Endodermal cell (in vitro differentiated cells): ENCODE measurements around the gene KLF14. TPM values are rescaled to one million over a fixed set of nuclear protein-coding genes. Genes with fewer than 3 reads are reported as not detected.

Experiments
- DNase-seq: peaks from one replicate; pipeline ENCODE4 v3.0.0-alpha.2; 2017
- H3K27ac ChIP-seq: 2 replicates; pipeline ENCODE4 v1.5.1; 2013; ENCODE audit warnings: mild to moderate bottlenecking, low read depth, low read length, moderate library complexity
- H3K27me3 ChIP-seq: 2 replicates; pipeline ENCODE4 v1.6.1; 2013; ENCODE audit warnings: mild to moderate bottlenecking, low read length, moderate library complexity; ENCODE audit not compliant: insufficient read depth, control insufficient read depth, poor library complexity, severe bottlenecking
- H3K36me3 ChIP-seq: 2 replicates; pipeline ENCODE4 v1.7.0; 2013; ENCODE audit warnings: mild to moderate bottlenecking, low read length, moderate library complexity; ENCODE audit not compliant: control insufficient read depth, insufficient read depth
- H3K4me1 ChIP-seq: one replicate; pipeline ENCODE4 v1.7.0; 2013; ENCODE audit warnings: low read length; ENCODE audit not compliant: control insufficient read depth, insufficient read depth
- H3K4me3 ChIP-seq: 2 replicates; pipeline ENCODE4 v1.5.1; 2013; ENCODE audit warnings: mild to moderate bottlenecking, low read length, moderate library complexity
- H3K9ac ChIP-seq: 2 replicates; pipeline ENCODE4 v1.6.1; 2013; ENCODE audit warnings: mild to moderate bottlenecking, low read length, moderate library complexity; ENCODE audit not compliant: poor library complexity, severe bottlenecking; ENCODE audit errors: extremely low read depth
- H3K9me3 ChIP-seq: 2 replicates; pipeline ENCODE4 v1.6.1; 2013; ENCODE audit warnings: mild to moderate bottlenecking, low read length, moderate library complexity; ENCODE audit not compliant: control insufficient read depth
- H3K27ac Mint-ChIP-seq: 2 replicates; pipeline ENCODE4 v1.8.0; 2020; ENCODE audit warnings: mixed read lengths
- H3K27me3 Mint-ChIP-seq: 2 replicates; pipeline ENCODE4 v1.8.0; 2021; ENCODE audit warnings: mild to moderate bottlenecking, mixed read lengths; ENCODE audit not compliant: insufficient read depth
- H3K36me3 Mint-ChIP-seq: 2 replicates; pipeline ENCODE4 v1.8.0; 2020; ENCODE audit warnings: low read depth, mixed read lengths
- H3K4me1 Mint-ChIP-seq: 2 replicates; pipeline ENCODE4 v1.8.0; 2020; ENCODE audit warnings: mixed read lengths
- H3K4me3 Mint-ChIP-seq: 2 replicates; pipeline ENCODE4 v1.8.0; 2020; ENCODE audit warnings: mild to moderate bottlenecking, moderate library complexity, mixed read lengths
- H3K9me3 Mint-ChIP-seq: 2 replicates; pipeline ENCODE4 v1.8.0; 2020; ENCODE audit warnings: mild to moderate bottlenecking, mixed read lengths
- WGBS, 2 experiments: methylation state at CpG; one replicate each; pipeline versions ENCODE4 v1.1.5 to v1.1.7; 2013; ENCODE audit warnings: missing lambda C conversion rate in 2 of 2, mixed read lengths in 1 of 2; ENCODE audit not compliant: insufficient coverage in 1 of 2, insufficient read length in 1 of 2; 5-methylcytosine and 5-hydroxymethylcytosine counted together
- total RNA-seq, 2 donors: library from RNA; stranded (reverse); fragmentation: NEBNext Ultra II Directional in 1 of 2; extraction: Animal tissue kit (Norgen Biotek cat#: 25700) in 1 of 2; gene quantifications; 2 replicates in 1 of 2; 3 replicates in 1 of 2; pipeline ENCODE4 v1.2.1, GENCODE V29; 2021
- TF ChIP-seq, protein P1 (sequence below): fragments of 200-600 bp; sonication (generic); conservative IDR thresholded peaks from 2 replicates; pipeline ENCODE4 v1.5.0; 2021; ENCODE audit warnings: antibody characterized with exemption, mild to moderate bottlenecking

KLF14 gene
- total RNA-seq, 2 donors from 2014 or later: not detected

DNA sequence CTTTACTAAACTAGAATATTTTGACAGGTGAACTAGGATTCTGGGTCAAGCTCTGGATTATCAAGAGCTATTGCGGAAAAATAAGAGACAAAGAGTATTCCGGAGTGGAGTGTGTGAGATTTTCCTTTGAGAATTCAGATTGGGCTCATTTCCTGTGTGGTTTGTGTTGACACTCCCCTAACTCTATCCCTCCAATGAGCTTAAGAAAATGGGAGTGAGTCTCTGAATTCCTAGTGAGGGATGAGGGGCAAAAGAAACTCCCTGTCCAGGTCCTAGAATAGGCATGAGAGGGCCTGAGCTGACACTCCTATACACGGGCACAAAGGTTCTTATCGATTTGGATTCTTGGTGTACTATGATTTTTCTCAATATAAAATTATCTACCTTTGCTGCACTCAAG is 10.2 kb downstream of the KLF14 start:
- no peak overlapping the region for H3K27ac Mint-ChIP-seq
- TF ChIP-seq, protein P1, sequence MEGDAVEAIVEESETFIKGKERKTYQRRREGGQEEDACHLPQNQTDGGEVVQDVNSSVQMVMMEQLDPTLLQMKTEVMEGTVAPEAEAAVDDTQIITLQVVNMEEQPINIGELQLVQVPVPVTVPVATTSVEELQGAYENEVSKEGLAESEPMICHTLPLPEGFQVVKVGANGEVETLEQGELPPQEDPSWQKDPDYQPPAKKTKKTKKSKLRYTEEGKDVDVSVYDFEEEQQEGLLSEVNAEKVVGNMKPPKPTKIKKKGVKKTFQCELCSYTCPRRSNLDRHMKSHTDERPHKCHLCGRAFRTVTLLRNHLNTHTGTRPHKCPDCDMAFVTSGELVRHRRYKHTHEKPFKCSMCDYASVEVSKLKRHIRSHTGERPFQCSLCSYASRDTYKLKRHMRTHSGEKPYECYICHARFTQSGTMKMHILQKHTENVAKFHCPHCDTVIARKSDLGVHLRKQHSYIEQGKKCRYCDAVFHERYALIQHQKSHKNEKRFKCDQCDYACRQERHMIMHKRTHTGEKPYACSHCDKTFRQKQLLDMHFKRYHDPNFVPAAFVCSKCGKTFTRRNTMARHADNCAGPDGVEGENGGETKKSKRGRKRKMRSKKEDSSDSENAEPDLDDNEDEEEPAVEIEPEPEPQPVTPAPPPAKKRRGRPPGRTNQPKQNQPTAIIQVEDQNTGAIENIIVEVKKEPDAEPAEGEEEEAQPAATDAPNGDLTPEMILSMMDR: no peak
- Histone ChIP-seq H3K9ac (no peak overlapping the region), H3K27ac (no peak overlapping the region), H3K4me1 (no peaks in the 10 kb centered on the region), H3K27me3 (peaks cover 18% of the 10 kb centered on the region), H3K36me3 (no peaks in the 10 kb centered on the region), H3K4me3 (no peak overlapping the region), H3K9me3 (no peaks in the 10 kb centered on the region)
- H3K9me3 Mint-ChIP-seq: no peaks in the 10 kb centered on the region
- H3K27me3 Mint-ChIP-seq: peaks cover 7% of the 10 kb centered on the region
- H3K36me3 Mint-ChIP-seq: no peaks in the 10 kb centered on the region
- 80 to 100% methylated on average over 1 to 3 of the region's 4 CpGs for WGBS, 2 experiments
- DNase-seq: no peak
- no peak overlapping the region for H3K4me3 Mint-ChIP-seq
- no peaks in the 10 kb centered on the region for H3K4me1 Mint-ChIP-seq

DNA sequence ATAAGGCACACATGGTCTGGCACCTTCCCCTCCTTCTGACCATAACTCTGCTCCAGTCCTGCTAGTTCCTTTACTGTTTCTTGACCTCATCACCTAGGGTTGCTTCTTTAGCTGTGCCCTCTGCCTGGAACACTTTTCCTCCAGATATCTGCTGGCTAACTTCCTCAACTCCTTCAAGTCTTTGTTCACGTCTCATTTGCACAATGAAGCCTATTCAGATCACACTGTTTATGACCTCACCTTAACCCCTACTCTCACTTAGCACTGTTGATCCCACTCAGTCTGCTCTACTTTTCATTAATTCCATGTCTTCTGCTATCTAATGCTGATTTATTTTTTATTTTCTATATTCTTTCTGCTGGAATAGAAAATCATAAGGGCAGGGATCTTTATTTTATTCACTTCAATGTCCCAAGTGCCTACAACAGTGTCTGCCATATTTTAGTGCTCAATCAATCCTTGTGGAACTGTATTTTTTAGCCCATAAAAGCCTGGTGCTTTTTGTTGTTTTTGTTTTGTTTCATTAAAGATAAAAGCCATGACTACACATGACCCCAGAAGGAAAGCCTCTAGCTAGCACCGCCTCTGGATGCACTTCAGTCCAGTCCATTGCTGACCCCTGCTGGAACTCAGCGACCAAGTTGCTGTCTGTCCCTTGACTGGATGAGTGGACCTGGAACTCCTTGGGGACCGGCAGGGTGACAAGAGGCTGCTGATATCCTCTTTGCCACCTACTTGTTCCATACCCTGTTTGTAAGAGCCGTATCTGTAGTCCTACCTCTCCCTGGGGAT is 12.3 kb downstream of the KLF14 start:
- no peaks in the 10 kb centered on the region for H3K36me3 ChIP-seq
- Mint-ChIP-seq H3K4me1 (no peaks in the 10 kb centered on the region), H3K9me3 (no peaks in the 10 kb centered on the region), H3K36me3 (no peaks in the 10 kb centered on the region), H3K27ac (no peak overlapping the region), H3K4me3 (no peak overlapping the region), H3K27me3 (no peaks in the 10 kb centered on the region)
- H3K9ac ChIP-seq: peak overlapping the region; percentile 34
- H3K9me3 ChIP-seq: no peaks in the 10 kb centered on the region
- no peak overlapping the region for H3K27ac ChIP-seq
- TF ChIP-seq, protein P1: peak; percentile 83
- no peaks in the 10 kb centered on the region for H3K4me1 ChIP-seq
- no peak overlapping the region for H3K4me3 ChIP-seq
- WGBS, 2 experiments: 56 to 64% methylated on average over 2 to 5 of the region's 5 CpGs
- peaks cover 5% of the 10 kb centered on the region for H3K27me3 ChIP-seq
- DNase-seq: peak; percentile 92

DNA sequence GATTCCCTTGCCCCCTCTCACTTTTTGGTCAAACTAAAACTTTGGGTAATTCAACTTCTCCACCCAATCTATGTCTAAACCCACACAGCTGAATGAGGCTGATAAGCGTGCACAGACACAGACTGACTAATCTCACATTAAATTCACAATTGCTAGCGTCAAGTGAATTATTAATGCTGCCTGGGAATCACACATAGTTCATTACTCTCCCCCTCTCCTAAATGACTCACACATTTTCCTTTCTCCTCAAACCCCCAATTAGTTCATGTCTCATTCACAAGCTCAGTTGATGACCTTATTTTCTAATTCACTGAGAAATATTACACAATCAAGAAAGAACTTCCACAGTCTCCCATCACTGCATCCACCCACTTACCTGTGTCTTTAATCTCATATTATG is 14.5 kb downstream of the KLF14 start:
- no peak overlapping the region for H3K9ac ChIP-seq
- Mint-ChIP-seq H3K27ac (no peak overlapping the region), H3K27me3 (no peaks in the 10 kb centered on the region), H3K9me3 (no peaks in the 10 kb centered on the region), H3K4me1 (no peaks in the 10 kb centered on the region), H3K36me3 (no peaks in the 10 kb centered on the region), H3K4me3 (no peak overlapping the region)
- H3K9me3 ChIP-seq: no peaks in the 10 kb centered on the region
- DNase-seq: no peak
- no peaks in the 10 kb centered on the region for H3K4me1 ChIP-seq
- H3K4me3 ChIP-seq: no peak overlapping the region
- no peak overlapping the region for H3K27ac ChIP-seq
- H3K36me3 ChIP-seq: no peaks in the 10 kb centered on the region
- TF ChIP-seq, protein P1: no peak
- 85 to 100% methylated on average over 2 of the region's 2 CpGs for WGBS, 2 experiments
- peaks cover 5% of the 10 kb centered on the region for H3K27me3 ChIP-seq
